Stomach (tissue), 4 donors: ENCODE results near the gene PDLIM4.

Source experiments
- CTCF ChIP-seq, 7 experiments: fragments of 450-650 bp in 4 of 7; fragments of 200-600 bp in 3 of 7; sonication (generic) in 3 of 7; IDR thresholded peaks; one replicate each; pipeline ENCODE4 v1.5.1; 2016 to 2019; ENCODE audit warnings: antibody characterized with exemption in 7 of 7, control low read depth in 2 of 7, mild to moderate bottlenecking in 1 of 7
- POLR2A ChIP-seq, 4 donors: fragments of 450-650 bp; IDR thresholded peaks; one replicate each; pipeline ENCODE4 v1.6.1; 2016; ENCODE audit warnings: antibody characterized with exemption in 4 of 4, control low read depth in 2 of 4, mild to moderate bottlenecking in 1 of 4, moderate library complexity in 1 of 4

- TF ChIP-seq POLR2A (IDR thresholded peaks at IDR 0.05): no peak
- TF ChIP-seq CTCF (IDR thresholded peaks at IDR 0.05): no peak
Observed at GRCh38 chr5:132220491-132220890, 37.0 kb upstream of the PDLIM4 start.
